Measurements from ENCODE around the gene PHLDA2.

DNA sequence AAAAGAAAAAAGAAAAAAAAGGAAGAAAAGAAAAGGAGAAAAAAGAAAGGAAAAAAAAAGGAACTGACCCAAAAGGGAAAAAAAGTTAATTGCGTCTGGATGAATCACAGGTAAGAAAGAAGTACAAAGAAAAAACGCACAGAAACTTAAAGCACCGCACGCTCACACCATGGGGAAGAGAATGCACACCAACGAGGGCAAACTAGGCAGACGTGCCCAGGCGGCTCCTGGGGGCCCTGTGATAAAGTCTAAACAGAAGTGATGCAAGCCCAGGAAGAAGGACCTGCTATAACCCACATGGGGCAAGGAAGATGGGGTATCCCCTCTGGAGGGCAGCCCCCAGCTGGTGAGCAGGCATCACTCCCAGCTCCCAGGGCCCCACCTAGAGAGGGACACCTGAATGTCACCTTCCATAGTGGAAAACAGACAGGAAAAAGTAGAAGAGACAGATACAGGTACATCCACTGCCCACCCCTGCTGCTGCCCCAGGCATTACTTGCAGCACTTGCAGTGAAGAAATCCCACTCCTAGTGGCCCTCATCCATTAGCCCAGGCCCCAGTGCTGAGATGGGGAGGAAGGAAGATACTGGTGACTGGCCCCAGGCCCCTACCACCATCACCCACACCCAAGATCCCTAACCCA, 34.0 kb upstream of the PHLDA2 start:
- TF ChIP-seq, protein P1, sequence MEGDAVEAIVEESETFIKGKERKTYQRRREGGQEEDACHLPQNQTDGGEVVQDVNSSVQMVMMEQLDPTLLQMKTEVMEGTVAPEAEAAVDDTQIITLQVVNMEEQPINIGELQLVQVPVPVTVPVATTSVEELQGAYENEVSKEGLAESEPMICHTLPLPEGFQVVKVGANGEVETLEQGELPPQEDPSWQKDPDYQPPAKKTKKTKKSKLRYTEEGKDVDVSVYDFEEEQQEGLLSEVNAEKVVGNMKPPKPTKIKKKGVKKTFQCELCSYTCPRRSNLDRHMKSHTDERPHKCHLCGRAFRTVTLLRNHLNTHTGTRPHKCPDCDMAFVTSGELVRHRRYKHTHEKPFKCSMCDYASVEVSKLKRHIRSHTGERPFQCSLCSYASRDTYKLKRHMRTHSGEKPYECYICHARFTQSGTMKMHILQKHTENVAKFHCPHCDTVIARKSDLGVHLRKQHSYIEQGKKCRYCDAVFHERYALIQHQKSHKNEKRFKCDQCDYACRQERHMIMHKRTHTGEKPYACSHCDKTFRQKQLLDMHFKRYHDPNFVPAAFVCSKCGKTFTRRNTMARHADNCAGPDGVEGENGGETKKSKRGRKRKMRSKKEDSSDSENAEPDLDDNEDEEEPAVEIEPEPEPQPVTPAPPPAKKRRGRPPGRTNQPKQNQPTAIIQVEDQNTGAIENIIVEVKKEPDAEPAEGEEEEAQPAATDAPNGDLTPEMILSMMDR (optimal IDR thresholded peaks at IDR 0.05 in 1 of 3, IDR thresholded peaks at IDR 0.05 in 1 of 3, conservative IDR thresholded peaks at IDR 0.05 in 1 of 3; ENCODE audit: extremely low read depth in 1 of 3, insufficient read depth in 2 of 3, low read length in 3 of 3) = no peak
- no peak for TF ChIP-seq EZH2 (IDR thresholded peaks at IDR 0.05; ENCODE audit: low read length)

All from keratinocyte (primary cell).